K562 (cell line): ENCODE results near the gene ANKRD27. TPM values are rescaled to one million over a fixed set of nuclear protein-coding genes. Genes with fewer than 3 reads are reported as not detected.

Experiments
- CBFB ChIP-seq: sonication (generic); formaldehyde crosslinking; IDR thresholded peaks from 2 replicates; pipeline ENCODE4 v1.4.0; 2020; ENCODE audit warnings: mild to moderate bottlenecking, missing genetic modification reagents
- GATAD2B ChIP-seq: fragments of 450-650 bp; IDR thresholded peaks from 2 replicates; pipeline ENCODE4 v1.6.1; 2017; ENCODE audit warnings: mild to moderate bottlenecking, borderline replicate concordance
- KAT2B ChIP-seq: IDR thresholded peaks from one replicate; pipeline ENCODE4 v1.6.1; 2012; ENCODE audit warnings: low read depth, mild to moderate bottlenecking, control low read depth, inconsistent platforms, low read length, moderate library complexity
- MBD1 ChIP-seq: fragments of 250-450 bp; sonication (Bioruptor Pico); IDR thresholded peaks from 2 replicates; pipeline ENCODE4 v1.8.0; 2022; ENCODE audit warnings: inconsistent platforms
- MYBL2 ChIP-seq, 2 experiments: fragments of 450-650 bp in 1 of 2; sonication (generic) in 1 of 2; formaldehyde crosslinking in 1 of 2; IDR thresholded peaks; 2 replicates each; pipeline versions ENCODE4 v1.6.1 to v1.8.1; 2017 to 2022; ENCODE audit warnings: borderline replicate concordance in 1 of 2, inconsistent platforms in 1 of 2, low read depth in 1 of 2, mild to moderate bottlenecking in 1 of 2, missing genetic modification reagents in 1 of 2, moderate library complexity in 1 of 2
- NFATC3 ChIP-seq: fragments of 450-650 bp; IDR thresholded peaks from 2 replicates; pipeline ENCODE4 v1.6.1; 2017; ENCODE audit warnings: mild to moderate bottlenecking
- PHF20 ChIP-seq: fragments of 450-650 bp; IDR thresholded peaks from 2 replicates; pipeline ENCODE4 v1.6.1; 2018; ENCODE audit not compliant: partially characterized antibody
- SNIP1 ChIP-seq: fragments of 450-650 bp; IDR thresholded peaks from 2 replicates; pipeline ENCODE4 v1.7.1; 2017; ENCODE audit warnings: low read depth, mild to moderate bottlenecking
- THRA ChIP-seq: fragments of 450-650 bp; IDR thresholded peaks from 2 replicates; pipeline ENCODE4 v1.6.1; 2017; ENCODE audit warnings: mild to moderate bottlenecking, moderate library complexity
- ZBTB5 ChIP-seq: fragments of 450-650 bp; IDR thresholded peaks from 2 replicates; pipeline ENCODE4 v1.6.1; 2017; ENCODE audit warnings: antibody characterized with exemption
- ZNF445 ChIP-seq: fragments of 250-450 bp; sonication (Bioruptor Pico); IDR thresholded peaks from 2 replicates; pipeline ENCODE4 v1.4.0; 2020; ENCODE audit warnings: low read depth, mild to moderate bottlenecking, moderate library complexity
- ZNF699 ChIP-seq: fragments of 250-450 bp; sonication (Bioruptor Pico); IDR thresholded peaks from 2 replicates; pipeline ENCODE4 v1.8.0; 2021; ENCODE audit warnings: mild to moderate bottlenecking, moderate library complexity; ENCODE audit not compliant: insufficient replicate concordance
- ZNF785 ChIP-seq: fragments of 250-450 bp; sonication (Bioruptor Pico); IDR thresholded peaks from 2 replicates; pipeline ENCODE4 v1.4.0; 2020; ENCODE audit warnings: mild to moderate bottlenecking
- polyA plus RNA-seq, 8 experiments: library from polyadenylated mRNA; depleted of rRNA in 4 of 8; stranded (reverse) in 5 of 8; unstranded in 3 of 8; fragments of >200 nt; fragmentation: Nextera tagmentation in 2 of 8; fragmentation: Illumina TruSeq in 1 of 8; extraction: Ambion mirVana in 2 of 8; extraction: Trizol in 1 of 8; gene quantifications; 2 replicates each; pipeline versions ENCODE4 v1.2.1 to v1.2.3, GENCODE V29; 2011 to 2014; ENCODE audit warnings: inconsistent platforms in 1 of 8, missing spikeins in 1 of 8
- total RNA-seq, 7 experiments: library from RNA; depleted of rRNA in 6 of 7; stranded (reverse); fragments of >200 nt in 6 of 7; fragmentation: Illumina TruSeq in 2 of 7; extraction: Trizol in 2 of 7; gene quantifications; 2 replicates each; pipeline versions ENCODE4 v1.2.1 to v1.2.3, GENCODE V29; 2011 to 2021; ENCODE audit warnings: low replicate concordance in 1 of 7
- TF ChIP-seq, protein P1 (sequence below): fragments of 450-650 bp; formaldehyde crosslinking; IDR thresholded peaks from 2 replicates; pipeline ENCODE4 v1.4.0; 2022; ENCODE audit warnings: missing genetic modification characterization

Gene ANKRD27
- total and polyA plus RNA-seq, 9 of the 15 experiments (the other 6 are each of a cell fraction or from before 2014, with no cell fraction given) = 5.3 to 71.3 (median 54.2) TPM

DNA sequence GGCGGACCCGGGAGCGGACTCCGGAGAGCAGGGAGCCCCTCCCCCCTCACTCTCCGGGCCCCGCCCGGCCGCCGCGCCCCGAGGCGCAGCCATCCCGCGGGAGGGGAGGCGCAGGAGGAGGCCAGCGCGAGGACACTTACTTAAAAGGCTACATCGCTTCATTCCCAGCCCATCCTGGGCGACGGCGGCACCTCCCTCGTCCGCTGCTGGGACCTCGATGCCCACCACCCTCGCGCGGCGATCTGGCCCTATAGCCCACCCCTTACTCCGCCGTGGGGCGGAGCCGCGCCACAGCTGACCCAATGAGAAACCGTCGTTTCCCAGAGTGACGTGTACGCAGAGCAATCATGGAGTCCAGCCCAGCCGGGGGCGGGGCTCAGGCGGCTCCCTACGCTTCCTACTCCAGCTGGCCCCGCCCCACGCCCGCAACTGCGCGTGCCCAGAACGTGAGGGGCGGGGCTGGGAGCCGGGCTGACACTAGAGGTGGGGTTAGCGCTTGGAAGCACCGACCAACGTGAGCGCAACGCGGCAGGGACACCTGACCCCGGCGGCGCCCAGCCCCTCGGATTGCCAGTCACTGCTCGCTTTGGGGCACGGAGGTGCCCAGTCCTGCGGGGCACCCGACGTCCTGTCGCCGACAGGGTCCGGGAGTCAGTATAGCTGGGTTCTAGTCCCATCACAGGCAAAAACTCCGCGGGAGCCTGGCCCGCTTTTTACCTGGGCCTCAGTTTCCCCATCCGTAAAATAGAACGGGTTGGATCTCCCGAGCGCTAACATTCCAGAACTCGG lies at the start of gene ANKRD27 (continued):
- TF ChIP-seq MBD1 (CRISPR knock-in tag) = no peak
- TF ChIP-seq SNIP1 = no peak
- no peak for TF ChIP-seq MYBL2 (IDR thresholded peaks at IDR 0.05; ENCODE audit: low read depth)
- TF ChIP-seq MYBL2 (CRISPR knock-in tag; IDR thresholded peaks at IDR 0.05; ENCODE audit: borderline replicate concordance) = no peak
- peak; percentile 89 for TF ChIP-seq ZBTB5
- TF ChIP-seq KAT2B = no peak
- TF ChIP-seq PHF20 = no peak
- no peak for TF ChIP-seq ZNF785 (CRISPR knock-in tag)
- TF ChIP-seq NFATC3 = no peak
- no peak for TF ChIP-seq GATAD2B
- TF ChIP-seq THRA = no peak
- TF ChIP-seq ZNF699 (CRISPR knock-in tag) = no peak
- TF ChIP-seq, protein P1, sequence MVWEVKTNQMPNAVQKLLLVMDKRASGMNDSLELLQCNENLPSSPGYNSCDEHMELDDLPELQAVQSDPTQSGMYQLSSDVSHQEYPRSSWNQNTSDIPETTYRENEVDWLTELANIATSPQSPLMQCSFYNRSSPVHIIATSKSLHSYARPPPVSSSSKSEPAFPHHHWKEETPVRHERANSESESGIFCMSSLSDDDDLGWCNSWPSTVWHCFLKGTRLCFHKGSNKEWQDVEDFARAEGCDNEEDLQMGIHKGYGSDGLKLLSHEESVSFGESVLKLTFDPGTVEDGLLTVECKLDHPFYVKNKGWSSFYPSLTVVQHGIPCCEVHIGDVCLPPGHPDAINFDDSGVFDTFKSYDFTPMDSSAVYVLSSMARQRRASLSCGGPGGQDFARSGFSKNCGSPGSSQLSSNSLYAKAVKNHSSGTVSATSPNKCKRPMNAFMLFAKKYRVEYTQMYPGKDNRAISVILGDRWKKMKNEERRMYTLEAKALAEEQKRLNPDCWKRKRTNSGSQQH (CRISPR knock-in tag) = no peak
- TF ChIP-seq CBFB (CRISPR knock-in tag) = no peak
- TF ChIP-seq ZNF445 (CRISPR knock-in tag) = no peak
